22Rv1 (cell line): ENCODE results near the gene ATG7.

Source experiments
- ZFX ChIP-seq: fragments of 450-650 bp; IDR thresholded peaks from 2 replicates; pipeline ENCODE4 v1.6.1; 2017; ENCODE audit warnings: antibody characterized with exemption, borderline replicate concordance
- TF ChIP-seq, protein P1 (sequence below): fragments of 450-650 bp; IDR thresholded peaks from 2 replicates; pipeline ENCODE4 v1.5.1; 2017; ENCODE audit warnings: mild to moderate bottlenecking

DNA sequence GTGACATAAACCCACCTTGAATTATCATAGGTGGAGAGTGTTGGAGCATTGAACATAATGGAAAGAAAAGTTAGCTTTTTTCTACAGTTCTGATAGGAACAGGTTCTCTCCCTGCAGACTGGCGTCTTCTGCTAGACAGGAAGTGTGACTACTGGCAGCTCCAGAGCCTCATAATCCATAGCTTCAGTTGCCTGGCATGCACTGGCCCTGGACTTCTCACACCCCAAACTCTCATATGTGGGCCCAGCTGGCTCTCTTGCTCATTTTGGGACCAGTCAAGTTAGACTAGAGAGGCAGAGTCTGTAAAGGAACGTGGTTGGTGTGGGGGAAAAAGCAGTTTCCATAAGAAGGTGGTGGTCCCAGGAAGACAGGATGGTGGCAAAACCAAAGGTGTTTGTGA is 191.4 kb downstream of the ATG7 start:
- TF ChIP-seq, protein P1, sequence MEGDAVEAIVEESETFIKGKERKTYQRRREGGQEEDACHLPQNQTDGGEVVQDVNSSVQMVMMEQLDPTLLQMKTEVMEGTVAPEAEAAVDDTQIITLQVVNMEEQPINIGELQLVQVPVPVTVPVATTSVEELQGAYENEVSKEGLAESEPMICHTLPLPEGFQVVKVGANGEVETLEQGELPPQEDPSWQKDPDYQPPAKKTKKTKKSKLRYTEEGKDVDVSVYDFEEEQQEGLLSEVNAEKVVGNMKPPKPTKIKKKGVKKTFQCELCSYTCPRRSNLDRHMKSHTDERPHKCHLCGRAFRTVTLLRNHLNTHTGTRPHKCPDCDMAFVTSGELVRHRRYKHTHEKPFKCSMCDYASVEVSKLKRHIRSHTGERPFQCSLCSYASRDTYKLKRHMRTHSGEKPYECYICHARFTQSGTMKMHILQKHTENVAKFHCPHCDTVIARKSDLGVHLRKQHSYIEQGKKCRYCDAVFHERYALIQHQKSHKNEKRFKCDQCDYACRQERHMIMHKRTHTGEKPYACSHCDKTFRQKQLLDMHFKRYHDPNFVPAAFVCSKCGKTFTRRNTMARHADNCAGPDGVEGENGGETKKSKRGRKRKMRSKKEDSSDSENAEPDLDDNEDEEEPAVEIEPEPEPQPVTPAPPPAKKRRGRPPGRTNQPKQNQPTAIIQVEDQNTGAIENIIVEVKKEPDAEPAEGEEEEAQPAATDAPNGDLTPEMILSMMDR = no peak
- TF ChIP-seq ZFX = no peak
